ENCODE data around the gene PDE1A.

Gene PDE1A

DNA sequence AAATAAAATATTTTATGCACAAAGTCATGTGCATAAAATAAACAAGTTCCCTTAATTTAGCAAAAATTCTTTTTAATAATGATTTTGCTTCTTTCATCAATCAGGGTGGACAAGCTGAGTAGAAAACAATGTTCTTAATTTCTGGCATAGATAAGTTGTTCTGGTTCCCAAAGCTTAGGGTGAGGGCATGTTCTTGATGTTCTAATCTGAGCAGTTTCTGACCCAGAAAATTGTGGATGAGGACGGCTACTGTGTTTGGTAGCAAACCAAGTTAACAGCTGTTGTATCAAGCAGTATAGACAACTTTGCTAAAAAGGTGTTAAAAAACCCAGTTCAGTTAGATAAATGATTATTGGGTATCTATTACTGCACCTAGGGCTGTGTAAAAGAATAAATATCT lies 158.9 kb downstream of the PDE1A start:
- DNase-seq (ENCODE audit: low read depth), result no peak

DNA sequence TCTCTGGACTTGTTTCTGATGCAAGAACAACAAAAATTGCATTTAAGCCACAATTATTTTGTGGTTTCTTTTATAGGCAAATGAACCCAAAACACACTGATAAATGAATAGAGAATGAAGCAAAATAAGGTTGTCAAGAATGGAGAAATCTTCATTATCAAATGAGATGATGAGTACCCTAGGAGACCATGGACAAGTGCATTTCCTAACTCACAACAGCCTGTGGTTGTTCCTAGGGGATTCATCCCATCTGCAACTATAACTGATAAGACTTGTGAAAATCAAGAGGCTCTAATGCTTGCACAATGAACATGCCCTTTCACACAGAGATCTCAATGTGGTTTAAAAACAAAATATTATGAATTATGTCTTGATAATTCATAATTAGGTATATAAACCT lies 159.9 kb downstream of the PDE1A start:
- no peak for DNase-seq (ENCODE audit: low read depth)

DNA sequence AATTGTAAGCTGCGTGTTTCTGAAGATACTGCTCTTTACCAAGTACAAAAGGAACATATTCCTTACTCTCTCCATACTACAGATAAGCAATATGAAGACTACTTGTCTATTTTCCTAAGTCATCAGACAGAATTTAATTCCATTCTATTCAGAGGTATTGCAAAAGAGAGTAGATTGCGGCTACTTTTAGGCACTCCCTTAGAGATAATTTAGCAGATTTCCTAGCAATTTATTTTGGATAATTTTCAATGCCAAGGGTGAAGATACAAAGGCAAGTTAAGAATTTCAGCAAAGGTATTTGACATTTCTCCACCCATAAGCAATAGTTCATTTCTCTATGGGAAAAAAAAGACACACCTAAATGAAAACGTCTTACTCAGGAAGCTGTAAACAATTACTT lies 161.1 kb downstream of the PDE1A start:
- no peak for DNase-seq (ENCODE audit: low read depth)

DNA sequence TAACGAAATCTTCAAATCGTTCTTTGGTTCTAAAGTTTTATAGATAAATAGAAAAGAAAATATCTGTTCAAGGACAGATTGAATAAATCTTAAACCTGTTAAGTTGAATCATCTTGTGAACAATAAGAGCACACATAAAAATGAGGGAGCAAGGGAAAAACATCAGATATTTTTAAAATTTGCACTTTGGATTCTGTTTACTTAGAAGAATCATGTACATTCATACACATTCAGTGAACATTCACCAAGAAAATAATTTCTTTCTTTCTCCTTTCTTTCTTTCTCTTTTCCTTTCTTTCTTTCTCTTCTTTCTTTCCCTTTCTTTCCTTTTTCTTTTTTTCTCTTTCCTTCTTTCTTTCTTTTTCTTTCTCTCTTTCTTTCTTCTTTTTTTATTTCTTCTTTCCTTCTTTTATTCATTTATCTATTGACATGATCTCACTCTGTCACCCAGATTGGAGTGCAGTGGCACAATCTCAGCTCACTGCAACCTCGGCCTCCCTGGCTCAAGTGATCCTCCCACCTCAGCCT lies 164.9 kb downstream of the PDE1A start:
- no peak for DNase-seq (ENCODE audit: low read depth)

DNA sequence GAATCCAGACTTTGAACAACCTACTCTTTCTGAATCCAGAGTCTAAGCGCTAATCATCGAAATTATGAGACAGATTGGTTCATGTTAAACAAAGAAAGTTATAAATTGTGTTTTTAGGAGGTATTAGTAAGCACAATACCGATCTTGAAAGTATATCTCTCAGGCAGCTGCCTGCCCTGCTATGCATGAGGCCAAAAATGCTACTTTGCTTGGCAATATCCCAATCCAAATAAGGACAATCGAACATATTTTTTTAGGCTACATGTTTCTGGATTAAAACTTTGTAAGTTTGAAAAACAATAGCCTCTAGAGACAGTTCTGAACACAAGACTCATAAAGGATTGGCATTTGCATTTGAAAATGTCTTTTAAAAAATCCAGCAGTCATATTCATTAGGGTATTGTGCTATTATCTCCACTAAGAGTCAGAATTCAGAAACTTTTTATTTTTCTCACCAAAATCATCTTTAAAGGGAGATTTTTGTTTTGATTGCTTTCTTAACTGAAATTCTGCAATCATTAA lies 167.1 kb downstream of the PDE1A start:
- peak; percentile 52 for DNase-seq (ENCODE audit: low read depth)

DNA sequence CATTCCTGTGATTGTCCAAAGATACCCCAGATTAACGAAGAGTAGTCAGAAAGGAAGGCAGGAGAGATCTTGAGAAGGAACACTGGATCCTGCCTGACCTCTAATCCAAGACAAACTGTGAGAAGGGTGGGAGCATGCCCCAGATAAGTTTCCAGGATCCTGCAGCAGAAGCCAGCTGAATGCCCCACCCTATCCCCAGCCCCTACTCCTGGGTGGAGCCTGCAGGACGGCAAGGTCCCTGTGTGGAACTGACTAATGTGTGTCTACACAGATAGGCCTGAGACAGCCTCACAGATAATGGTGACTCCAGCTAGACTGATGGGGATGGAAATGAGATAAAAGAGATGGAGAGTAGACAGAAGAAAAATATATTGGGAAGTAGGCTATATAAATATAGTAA lies 174.3 kb downstream of the PDE1A start:
- no peak for DNase-seq (ENCODE audit: low read depth)

DNA sequence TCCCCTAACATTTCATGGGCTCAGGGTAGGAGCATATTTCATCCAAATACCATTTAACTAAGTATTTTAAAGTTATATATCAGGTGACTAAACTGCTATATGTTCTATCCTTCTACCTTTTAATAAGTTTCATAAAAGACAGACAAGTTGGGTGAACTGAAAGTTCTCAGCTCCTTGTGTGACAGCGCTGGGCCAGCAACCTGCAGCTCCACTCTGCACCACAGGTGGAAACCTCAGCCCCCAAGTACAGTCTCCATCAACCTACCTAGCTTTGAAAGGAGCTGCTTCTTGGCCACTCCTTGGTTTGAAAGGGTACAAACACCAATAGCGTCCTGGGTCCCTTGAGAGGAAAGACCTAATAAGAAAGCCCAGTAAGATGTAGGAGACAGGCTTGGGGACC lies 177.9 kb downstream of the PDE1A start:
- DNase-seq (ENCODE audit: low read depth), result no peak

DNA sequence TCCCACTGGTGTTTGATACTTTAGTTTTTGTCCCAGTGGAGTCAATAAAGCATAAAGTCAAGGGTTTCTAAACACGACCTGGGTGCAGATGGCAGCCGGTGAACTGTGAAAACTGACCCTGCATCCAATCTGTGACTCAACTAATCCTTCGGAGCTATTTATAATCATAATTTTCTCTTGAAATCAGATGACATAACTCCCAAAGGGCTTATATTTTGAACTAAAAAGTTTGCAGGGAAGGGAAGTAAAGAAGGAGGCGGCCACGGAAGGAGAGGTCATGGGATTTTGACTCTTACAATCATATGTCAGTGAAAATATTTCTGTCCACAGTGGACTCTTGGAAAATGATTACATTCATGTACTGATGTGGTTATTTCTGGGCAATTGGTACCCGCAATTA lies 178.5 kb downstream of the PDE1A start:
- no peak for DNase-seq (ENCODE audit: low read depth)

DNA sequence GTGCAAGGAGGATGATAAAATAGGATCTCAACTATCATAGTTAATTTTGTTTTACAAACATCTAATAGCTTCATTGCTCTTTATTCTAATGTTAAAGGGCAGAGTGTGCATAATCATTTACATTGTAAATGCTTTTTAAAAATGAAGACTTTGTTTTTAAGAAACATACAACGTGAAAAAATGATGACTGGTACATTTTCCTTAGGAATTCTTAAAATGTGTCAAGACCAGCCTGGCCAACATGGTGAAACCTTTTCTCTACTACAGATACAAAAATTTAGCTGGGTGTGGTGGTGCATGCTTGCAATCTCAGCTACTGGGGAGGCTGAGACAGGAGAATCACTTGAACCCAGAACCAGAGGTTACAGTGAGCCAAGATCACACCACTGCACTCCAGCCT lies 179.0 kb downstream of the PDE1A start:
- DNase-seq (ENCODE audit: low read depth), result no peak

DNA sequence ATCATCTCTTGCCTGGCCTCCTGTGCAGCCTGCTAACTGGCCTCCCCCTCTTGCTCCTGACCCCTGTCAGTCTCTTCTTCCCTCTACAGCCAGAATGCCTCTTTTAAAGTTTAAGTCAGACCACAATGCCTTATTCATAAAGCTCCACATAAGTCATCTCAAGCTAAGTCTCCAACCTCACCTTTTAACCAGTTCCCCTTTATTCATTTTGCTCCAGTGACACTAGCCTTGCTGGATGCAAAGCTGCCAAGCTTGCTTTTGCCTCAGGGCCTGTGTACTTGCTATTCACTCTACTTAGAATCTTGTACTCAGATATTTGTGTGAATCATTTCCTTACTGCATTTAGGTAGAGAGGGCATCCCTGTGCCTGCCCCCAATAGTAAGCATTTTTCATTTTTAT lies 180.9 kb downstream of the PDE1A start:
- DNase-seq (ENCODE audit: low read depth), result no peak

DNA sequence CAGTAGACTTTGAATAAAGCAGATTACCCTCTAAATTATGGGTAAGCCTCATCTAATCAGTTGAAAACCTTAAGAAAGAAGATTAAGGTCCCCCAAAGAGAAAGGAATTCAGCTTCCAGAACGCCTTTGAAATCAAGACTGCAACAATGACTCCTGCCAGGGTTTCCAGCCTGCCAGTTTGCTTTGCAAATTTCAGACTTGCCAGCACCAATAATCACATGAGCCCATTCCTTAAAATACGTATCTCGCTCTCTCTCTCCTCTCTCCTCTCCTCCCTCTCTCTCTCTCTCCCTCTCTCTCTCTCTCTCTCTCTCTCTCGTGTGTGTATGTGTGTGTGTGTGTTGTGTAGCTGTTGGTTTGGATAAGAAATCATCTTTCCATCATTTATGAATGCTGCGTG lies 184.2 kb downstream of the PDE1A start:
- DNase-seq (ENCODE audit: low read depth), result no peak

DNA sequence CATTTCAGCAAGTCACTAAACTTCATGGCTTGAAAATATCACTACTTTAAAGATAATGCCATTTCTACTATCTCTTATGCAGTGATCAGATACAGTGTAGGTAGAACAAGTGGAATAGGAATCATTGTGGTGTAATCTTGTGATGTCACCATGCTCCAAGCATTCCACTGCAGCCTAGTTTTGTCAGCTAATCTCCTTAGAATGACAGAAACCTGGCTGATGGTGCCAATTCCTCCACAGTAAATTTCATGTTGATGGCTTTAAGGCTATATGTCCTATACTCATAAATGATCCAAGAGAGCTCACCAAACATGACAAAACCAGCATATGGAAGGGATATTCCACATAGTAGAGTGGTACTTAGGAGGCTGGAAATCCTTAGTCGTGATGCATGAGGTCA lies 184.9 kb downstream of the PDE1A start:
- DNase-seq (ENCODE audit: low read depth), result no peak

DNA sequence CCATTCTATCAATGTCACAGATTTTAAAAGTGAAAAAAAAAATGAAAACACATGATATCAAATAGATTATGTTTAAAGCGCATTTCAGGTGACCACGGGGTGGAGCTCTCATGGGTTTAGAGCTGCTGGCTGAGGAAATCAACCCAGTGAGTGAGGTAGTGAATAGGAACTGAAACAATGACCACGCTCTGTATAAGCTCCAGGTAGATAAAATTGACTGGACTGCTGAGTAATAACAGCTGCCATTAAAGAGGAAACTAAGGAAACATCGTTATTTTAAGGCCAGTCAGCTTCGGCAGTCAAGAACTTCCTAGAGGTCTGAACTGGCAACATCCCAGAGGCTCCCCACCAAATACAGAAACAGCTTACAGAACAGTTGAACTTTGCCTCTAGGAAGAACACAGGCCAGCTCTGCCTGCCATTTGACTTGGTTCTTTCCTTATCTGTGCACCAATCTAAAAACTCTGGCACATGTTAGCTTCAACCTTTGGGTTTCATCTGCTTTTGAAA lies 185.9 kb downstream of the PDE1A start:
- peak; percentile 26 for DNase-seq (ENCODE audit: low read depth)

DNA sequence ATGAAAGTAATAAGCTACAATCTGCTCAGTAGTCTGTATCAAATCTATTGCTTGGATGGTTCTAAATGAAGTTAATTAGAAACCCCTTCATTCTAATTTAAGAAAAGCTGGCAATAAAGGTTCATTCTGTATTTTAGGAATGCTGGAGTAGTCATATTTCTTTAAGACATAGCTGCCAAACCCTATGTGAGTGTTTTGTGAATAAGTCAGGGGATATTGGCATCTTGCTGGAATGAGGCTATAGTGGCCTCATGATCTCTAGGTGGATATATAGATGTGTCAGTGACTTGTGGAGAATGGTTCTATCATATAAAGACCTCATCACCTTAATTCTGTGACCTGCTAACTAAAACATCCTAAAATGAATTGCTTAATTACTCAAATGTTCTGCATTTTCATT lies 196.3 kb downstream of the PDE1A start:
- peak; percentile 36 for DNase-seq (ENCODE audit: low read depth)

DNA sequence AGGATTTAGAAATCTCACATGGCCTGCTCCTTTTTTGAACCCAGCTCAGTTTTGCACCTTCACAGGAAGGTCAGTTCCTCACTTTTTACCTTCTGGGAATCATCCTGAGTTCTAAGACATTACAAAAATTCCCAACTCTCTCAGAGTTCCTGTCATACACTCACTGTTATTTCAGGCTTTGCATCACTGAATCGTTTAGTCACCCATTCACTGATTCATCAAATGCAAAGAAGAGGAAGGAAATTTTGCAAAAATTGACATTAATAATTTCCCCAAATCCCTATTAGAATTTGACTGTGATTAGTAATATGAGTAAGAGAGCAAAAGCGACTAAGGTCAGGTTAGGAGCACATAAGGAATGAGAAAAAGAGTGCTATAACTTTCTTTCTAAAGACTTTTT lies 197.5 kb downstream of the PDE1A start:
- peak; percentile 47 for DNase-seq (ENCODE audit: low read depth)

DNA sequence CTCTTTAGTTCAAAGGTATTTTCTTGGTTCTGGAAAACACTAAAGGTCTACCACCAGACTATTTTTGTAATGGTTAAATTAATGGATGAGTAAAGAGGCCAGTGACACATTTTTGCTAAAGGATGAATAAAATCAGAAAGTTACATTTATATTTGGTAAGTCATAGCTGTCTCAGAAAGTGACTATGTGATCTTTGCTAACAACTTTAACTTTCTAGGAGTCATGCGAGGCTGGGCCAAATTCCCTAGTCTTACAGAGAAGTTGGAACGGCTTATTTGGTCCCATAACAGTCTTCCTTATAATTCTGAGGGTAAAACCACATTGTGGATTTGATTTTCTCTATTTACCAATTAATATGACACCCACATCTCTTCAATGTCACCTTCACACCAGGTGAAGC lies 198.1 kb downstream of the PDE1A start:
- DNase-seq (ENCODE audit: low read depth), result peak; percentile 77

DNA sequence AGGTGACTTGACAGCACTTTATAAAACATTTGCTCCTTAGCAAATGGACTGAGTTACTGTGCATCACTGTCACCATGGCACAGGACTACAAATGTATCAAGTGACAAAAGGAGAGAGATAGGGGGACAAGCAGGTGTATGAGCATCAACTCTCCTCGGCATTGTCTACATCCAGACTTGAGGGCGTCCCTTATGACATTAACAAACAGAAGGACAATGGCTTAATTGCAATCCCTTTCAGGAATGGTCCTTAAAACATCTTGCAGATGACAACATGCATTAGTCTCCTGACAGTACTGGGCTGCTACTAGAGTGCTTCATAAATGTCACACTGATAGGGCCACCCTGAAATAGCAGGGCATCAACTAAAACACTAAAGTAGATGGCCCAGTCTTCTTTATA lies 198.8 kb downstream of the PDE1A start:
- no peak for DNase-seq (ENCODE audit: low read depth)

DNA sequence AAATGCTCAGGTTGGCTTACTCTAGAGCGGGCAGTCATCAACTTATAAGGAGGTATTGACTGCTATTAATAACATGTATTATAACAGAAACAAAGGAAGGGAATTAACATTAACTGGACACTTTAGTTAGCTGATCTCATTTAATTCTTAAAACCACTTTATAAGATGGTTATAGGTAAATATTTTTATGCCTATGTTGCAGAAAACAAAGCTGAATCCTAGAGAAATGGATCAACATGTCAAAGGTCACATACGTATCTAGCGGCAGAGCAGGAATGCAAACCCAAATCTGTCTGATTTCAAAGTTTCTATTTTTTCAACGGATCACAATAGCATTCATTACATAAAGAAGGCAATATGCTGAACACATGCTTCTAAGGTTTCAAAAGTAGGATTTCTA lies 200.0 kb downstream of the PDE1A start:
- DNase-seq (ENCODE audit: low read depth), result no peak

DNA sequence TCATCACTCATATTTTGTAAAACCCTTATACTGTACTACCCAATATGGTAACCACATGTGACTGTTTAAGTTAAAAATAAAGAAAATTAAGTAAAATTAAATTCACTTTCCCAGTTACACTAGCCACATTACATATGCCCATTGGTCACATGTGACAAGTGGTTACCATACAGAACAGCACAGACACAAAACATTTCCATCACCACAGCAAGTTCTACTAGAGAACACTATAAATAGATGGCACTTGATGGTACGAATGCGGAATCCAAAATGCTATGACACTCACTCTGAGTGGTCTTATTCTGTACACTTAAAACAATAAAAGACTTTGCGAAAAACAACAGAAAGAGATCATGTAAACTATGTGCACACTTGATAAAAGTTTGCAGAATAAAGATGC lies 202.2 kb downstream of the PDE1A start:
- DNase-seq (ENCODE audit: low read depth), result no peak

DNA sequence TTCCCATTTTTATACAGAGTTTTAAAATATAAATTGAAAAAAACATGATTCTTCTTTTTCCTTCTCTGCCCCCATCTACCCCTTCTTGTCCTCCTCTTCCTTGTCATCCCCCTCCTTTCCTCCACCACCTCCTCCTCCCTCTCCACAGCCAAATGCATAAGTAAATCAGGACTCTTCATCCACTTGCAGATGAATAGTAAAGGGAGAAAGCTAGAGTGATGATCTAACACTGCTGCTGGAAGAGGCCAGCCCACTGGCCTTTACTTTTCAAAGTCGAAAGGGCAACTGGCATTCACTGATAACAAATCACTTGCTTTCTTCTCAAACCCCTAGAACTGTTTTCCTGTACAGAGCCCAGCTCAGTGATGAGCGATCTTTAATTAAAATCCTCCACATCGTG lies 205.8 kb downstream of the PDE1A start:
- no peak for DNase-seq (ENCODE audit: low read depth)

DNA sequence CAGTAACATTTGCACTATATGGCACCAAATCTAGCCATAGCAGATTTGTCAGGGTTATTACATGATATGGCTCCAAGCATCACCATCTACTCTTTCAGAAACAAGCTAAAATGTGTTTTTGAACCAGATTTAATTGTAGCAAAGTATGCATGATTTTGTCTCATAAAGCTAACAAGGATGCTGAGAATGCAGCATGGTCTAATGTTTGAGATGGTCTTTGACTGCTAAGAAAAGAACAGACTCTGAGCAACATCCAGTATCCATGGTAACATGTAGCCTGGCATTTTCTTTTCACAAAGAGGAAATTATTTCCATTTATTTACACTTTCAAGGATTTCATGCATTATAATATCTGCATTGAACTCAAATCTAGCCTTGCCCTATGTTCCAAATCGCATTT lies 206.5 kb downstream of the PDE1A start:
- DNase-seq (ENCODE audit: low read depth), result no peak

DNA sequence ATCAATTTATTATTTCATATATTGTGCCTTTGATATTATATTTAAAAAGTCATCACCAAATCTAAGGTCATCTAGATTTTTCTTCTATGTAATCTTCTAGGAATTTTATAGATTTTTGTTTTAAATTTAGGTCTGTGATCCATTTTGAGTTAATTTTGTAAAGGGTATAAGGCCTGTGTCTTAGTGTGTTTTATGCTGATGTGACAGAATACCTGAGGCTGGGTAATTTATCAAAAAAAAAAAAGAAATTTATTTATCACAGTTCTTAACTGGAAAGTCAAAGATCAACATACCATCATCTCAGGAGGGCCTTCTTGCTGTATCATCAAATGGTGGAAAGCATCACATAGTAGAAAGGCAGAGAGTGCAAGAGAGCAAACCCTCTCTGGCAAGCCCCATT lies 216.2 kb downstream of the PDE1A start:
- no peak for DNase-seq (ENCODE audit: low read depth)

DNA sequence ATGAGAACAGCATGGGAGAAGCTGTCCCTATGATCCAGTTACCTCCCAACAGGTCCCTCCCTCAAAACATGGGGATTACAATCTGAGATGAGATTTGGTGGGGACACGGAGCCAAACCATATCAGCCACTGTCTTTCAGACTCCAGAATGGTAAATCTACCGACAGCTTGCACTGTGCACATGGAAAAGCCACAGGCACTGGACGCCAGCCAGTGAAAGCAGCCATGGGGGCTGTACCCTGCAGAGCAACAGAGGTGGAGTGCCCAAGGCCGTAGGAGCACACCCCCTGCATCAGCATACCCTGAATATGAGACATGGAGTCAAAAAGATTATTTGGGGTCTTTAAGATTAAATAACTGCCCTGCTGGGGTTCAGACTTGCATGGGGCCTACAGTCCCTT lies 218.4 kb downstream of the PDE1A start:
- no peak for DNase-seq (ENCODE audit: low read depth)

DNA sequence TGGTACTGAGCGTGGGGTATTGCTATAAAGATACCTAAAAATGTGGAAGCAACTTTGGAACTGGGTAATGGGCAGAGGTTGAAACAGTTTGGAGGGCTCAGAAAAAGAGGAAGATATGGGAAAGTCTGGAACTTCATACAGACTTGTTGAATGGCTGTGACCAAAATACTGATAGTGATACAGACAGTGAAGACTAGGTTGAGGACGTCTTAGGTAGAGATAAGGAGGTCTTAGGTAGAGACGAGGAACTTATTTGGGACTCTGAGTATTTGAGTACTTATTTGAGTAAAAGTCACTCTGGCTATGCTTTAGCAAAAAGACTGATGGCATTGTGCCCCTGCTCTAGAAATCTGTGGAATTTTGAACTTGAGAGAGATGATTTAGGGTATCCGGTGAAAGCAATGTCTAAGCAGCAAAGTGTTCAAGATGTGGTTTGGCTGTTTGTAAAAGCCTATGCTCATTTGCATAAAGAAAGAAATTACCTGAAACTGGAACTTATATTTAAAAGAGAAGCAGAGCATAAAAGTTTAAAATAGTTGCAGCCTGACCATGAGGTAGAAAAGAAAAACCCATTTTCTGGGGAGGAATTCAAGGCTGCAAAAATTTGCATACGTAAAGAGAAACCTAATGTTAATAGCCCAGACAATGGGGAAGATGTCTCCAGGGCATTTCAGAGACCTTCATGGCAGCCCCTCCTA lies 219.6 kb downstream of the PDE1A start:
- DNase-seq (ENCODE audit: low read depth), result no peak

Measured in EH (cell line).